ENCODE data around the gene HMSD.
"Not testable (repeated sequence)": the region's sequence is repeated elsewhere in the genome, so short reads cannot be mapped to it uniquely, and the experiment has no call there.

The HMSD gene

GRCh38 chr18:63936156-63936931 lies 12.8 kb upstream of the HMSD start:
- peak; percentile 91 for DNase-seq (ENCODE audit: insufficient read length, low spot score)
- FAIRE-seq: peak; percentile 94

GRCh38 chr18:63936932-63937393 lies 12.1 kb upstream of the HMSD start:
- no peak for FAIRE-seq
- no peak for DNase-seq (ENCODE audit: insufficient read length, low spot score)
- no peak for TF ChIP-seq CTCF (IDR thresholded peaks at IDR 0.05; ENCODE audit: insufficient read depth, missing control alignments)

More at GRCh38 chr18:63936156-63936931, 12.8 kb upstream of the HMSD start:
- TF ChIP-seq CTCF (IDR thresholded peaks at IDR 0.05; ENCODE audit: insufficient read depth, missing control alignments): peak; percentile 68

GRCh38 chr18:63940008-63940407 lies 9.1 kb upstream of the HMSD start:
- FAIRE-seq: peak; percentile 88
- no peak for DNase-seq (ENCODE audit: insufficient read length, low spot score)
- no peak for TF ChIP-seq CTCF (IDR thresholded peaks at IDR 0.05; ENCODE audit: insufficient read depth, missing control alignments)

GRCh38 chr18:63940543-63941050 lies 8.5 kb upstream of the HMSD start:
- DNase-seq (ENCODE audit: insufficient read length, low spot score); FAIRE-seq: not testable (repeated sequence)

- TF ChIP-seq CTCF (IDR thresholded peaks at IDR 0.05; ENCODE audit: insufficient read depth, missing control alignments): no peak
- DNase-seq (ENCODE audit: insufficient read length, low spot score) (no peak), FAIRE-seq (no peak)
These were observed 1.9 kb upstream of the HMSD start for GRCh38 chr18:63947051-63947790.

GRCh38 chr18:63951302-63951705 lies 2.2 kb downstream of the HMSD start:
- DNase-seq (ENCODE audit: insufficient read length, low spot score) (no peak), FAIRE-seq (no peak)
- TF ChIP-seq CTCF (IDR thresholded peaks at IDR 0.05; ENCODE audit: insufficient read depth, missing control alignments): no peak

- peak; percentile 91 for FAIRE-seq
- no peak for TF ChIP-seq CTCF (IDR thresholded peaks at IDR 0.05; ENCODE audit: insufficient read depth, missing control alignments)
- no peak for DNase-seq (ENCODE audit: insufficient read length, low spot score)
These were observed 4.7 kb downstream of the HMSD start for GRCh38 chr18:63953811-63954210.

Data from D721Med (cell line).